Neuronal stem cell (in vitro differentiated cells): ENCODE results near the gene NCAM2.

Source experiments
- DNase-seq: peaks from one replicate; pipeline ENCODE4 v3.0.0-alpha.2; 2013; ENCODE audit warnings: low spot score
- H2AFZ ChIP-seq: one replicate; pipeline ENCODE4 v1.6.1; 2013; ENCODE audit warnings: mild to moderate bottlenecking, low read length, inconsistent platforms
- H2AK5ac ChIP-seq: 2 replicates; pipeline ENCODE4 v1.6.1; 2013; ENCODE audit warnings: low read depth, mild to moderate bottlenecking, inconsistent platforms, low read length, moderate library complexity, mixed read lengths
- H2BK120ac ChIP-seq: 2 replicates; pipeline ENCODE4 v1.6.1; 2013; ENCODE audit warnings: low read depth, mild to moderate bottlenecking, inconsistent platforms, low read length, moderate library complexity, mixed read lengths
- H2BK12ac ChIP-seq: one replicate; pipeline ENCODE4 v1.6.1; 2013; ENCODE audit warnings: low read length, inconsistent platforms
- H2BK15ac ChIP-seq: 2 replicates; pipeline ENCODE4 v1.6.1; 2013; ENCODE audit warnings: mild to moderate bottlenecking, low read length, inconsistent platforms, mixed read lengths
- H2BK5ac ChIP-seq: one replicate; pipeline ENCODE4 v1.6.1; 2013; ENCODE audit warnings: inconsistent platforms, mild to moderate bottlenecking, low read length, moderate library complexity
- H3K14ac ChIP-seq: one replicate; pipeline ENCODE4 v1.6.1; 2013; ENCODE audit warnings: low read length, inconsistent platforms
- H3K18ac ChIP-seq: 2 replicates; pipeline ENCODE4 v1.6.1; 2013; ENCODE audit warnings: low read length, inconsistent platforms
- H3K23ac ChIP-seq: 2 replicates; pipeline ENCODE4 v1.6.1; 2013; ENCODE audit warnings: low read depth, mild to moderate bottlenecking, mixed read lengths, low read length, inconsistent platforms; ENCODE audit not compliant: poor library complexity
- H3K27ac ChIP-seq: replicated peaks from 3 replicates; pipeline ENCODE4 v1.5.1; 2013; ENCODE audit warnings: low read length, inconsistent platforms
- H3K27me3 ChIP-seq, 3 experiments: 2 replicates each; pipeline ENCODE4 v1.6.1; 2013; ENCODE audit warnings: low read length in 3 of 3, mild to moderate bottlenecking in 2 of 3, inconsistent platforms in 1 of 3, low read depth in 1 of 3, mixed read lengths in 1 of 3, moderate library complexity in 1 of 3; ENCODE audit not compliant: control insufficient read depth in 3 of 3, insufficient read depth in 3 of 3
- H3K36me3 ChIP-seq, 2 donors: replicated peaks in 1 of 2; 2 replicates each; pipeline ENCODE4 v1.6.1; 2013; ENCODE audit warnings: low read length in 2 of 2; ENCODE audit not compliant: control insufficient read depth in 2 of 2, insufficient read depth in 2 of 2
- H3K4ac ChIP-seq: 2 replicates; pipeline ENCODE4 v1.6.1; 2013; ENCODE audit warnings: inconsistent platforms, mild to moderate bottlenecking, low read length, moderate library complexity
- H3K4me1 ChIP-seq, 2 donors: 1 replicate in 1 of 2; 2 replicates in 1 of 2; pipeline ENCODE4 v1.6.1; 2013; ENCODE audit warnings: low read length in 2 of 2, low read depth in 1 of 2; ENCODE audit not compliant: control insufficient read depth in 2 of 2, insufficient read depth in 1 of 2
- H3K4me2 ChIP-seq: one replicate; pipeline ENCODE4 v1.6.1; 2013; ENCODE audit warnings: mild to moderate bottlenecking, low read length, inconsistent platforms; ENCODE audit not compliant: insufficient read depth, poor library complexity, severe bottlenecking
- H3K4me3 ChIP-seq, 2 donors: 2 replicates each; pipeline ENCODE4 v1.5.1; 2013; ENCODE audit warnings: low read length in 2 of 2, mild to moderate bottlenecking in 2 of 2, inconsistent platforms in 1 of 2, moderate library complexity in 1 of 2
- H3K79me1 ChIP-seq: one replicate; pipeline ENCODE4 v1.6.1; 2013; ENCODE audit warnings: low read depth, mild to moderate bottlenecking, inconsistent platforms, low read length, moderate library complexity
- H3K9ac ChIP-seq: one replicate; pipeline ENCODE4 v1.6.1; 2013; ENCODE audit warnings: mild to moderate bottlenecking, low read depth, low read length, inconsistent platforms; ENCODE audit not compliant: poor library complexity
- H3K9me3 ChIP-seq, 2 donors: replicated peaks in 1 of 2; 2 replicates each; pipeline versions ENCODE3 to v1.6.1; 2013; ENCODE audit warnings: low read length in 2 of 2, mild to moderate bottlenecking in 2 of 2, inconsistent platforms in 1 of 2, low read depth in 1 of 2, mixed read lengths in 1 of 2, moderate library complexity in 1 of 2; ENCODE audit not compliant: control insufficient read depth in 2 of 2, insufficient read depth in 1 of 2
- H4K8ac ChIP-seq: one replicate; pipeline ENCODE4 v1.6.1; 2013; ENCODE audit warnings: low read depth, mild to moderate bottlenecking, inconsistent platforms, low read length, moderate library complexity
- H4K91ac ChIP-seq: one replicate; pipeline ENCODE4 v1.6.1; 2013; ENCODE audit warnings: low read length, low read depth, mild to moderate bottlenecking, inconsistent platforms; ENCODE audit not compliant: poor library complexity
- WGBS, 2 donors: extraction: QIAGEN DNeasy Blood & Tissue Kit; methylation state at CpG; one replicate each; pipeline ENCODE4 v1.1.7; 2013; ENCODE audit warnings: missing lambda C conversion rate in 2 of 2, mixed read lengths in 1 of 2; ENCODE audit not compliant: insufficient read length in 2 of 2, insufficient replicate concordance in 1 of 2; ENCODE audit errors: extremely low coverage in 2 of 2; 5-methylcytosine and 5-hydroxymethylcytosine counted together

Gene NCAM2

GRCh38 chr21:21387916-21388315, 389.7 kb downstream of the NCAM2 start:
- no peaks in the 10 kb centered on the region for H3K4me1 ChIP-seq
- DNase-seq = no peak
- H2BK12ac ChIP-seq = no peak overlapping the region
- H3K23ac ChIP-seq = no peak overlapping the region
- H3K4ac ChIP-seq = no peak overlapping the region
- no peak overlapping the region for H3K9ac ChIP-seq
- H3K27ac ChIP-seq = no peak overlapping the region
- no peak overlapping the region for H3K14ac ChIP-seq
- H4K91ac ChIP-seq = no peak overlapping the region
- no peak overlapping the region for H3K18ac ChIP-seq
- H2AFZ ChIP-seq = no peak overlapping the region
- no peak overlapping the region for H2BK5ac ChIP-seq
- H3K36me3 ChIP-seq = no peaks in the 10 kb centered on the region
- no peaks in the 10 kb centered on the region for H3K27me3 ChIP-seq
- H3K4me3 ChIP-seq = no peak overlapping the region
- WGBS, 2 donors = no CpG with 5 or more reads among the region's 3 CpGs
- no peaks in the 10 kb centered on the region for H3K79me1 ChIP-seq
- no peak overlapping the region for H2AK5ac ChIP-seq
- H3K9me3 ChIP-seq = peaks cover 0 to 3% of the 10 kb centered on the region in 2 donors
- no peak overlapping the region for H3K4me2 ChIP-seq
- H4K8ac ChIP-seq = no peak overlapping the region
- no peak overlapping the region for H2BK15ac ChIP-seq
- H2BK120ac ChIP-seq = no peak overlapping the region

GRCh38 chr21:21394064-21394463, 395.9 kb downstream of the NCAM2 start:
- Histone ChIP-seq H3K27me3 (no peaks in the 10 kb centered on the region), H2BK120ac (no peak overlapping the region), H3K27ac (no peak overlapping the region), H3K36me3 (no peaks in the 10 kb centered on the region), H3K4ac (no peak overlapping the region), H2AFZ (no peak overlapping the region), H3K4me1 (no peaks in the 10 kb centered on the region), H4K91ac (no peak overlapping the region), H3K23ac (no peak overlapping the region), H3K9ac (no peak overlapping the region), H3K14ac (no peak overlapping the region), H4K8ac (no peak overlapping the region), H3K9me3 (peaks cover 14 to 20% of the 10 kb centered on the region in 2 donors), H3K4me3 (no peak overlapping the region), H3K4me2 (no peak overlapping the region), H2BK12ac (no peak overlapping the region), H2AK5ac (no peak overlapping the region), H3K79me1 (no peaks in the 10 kb centered on the region), H2BK5ac (no peak overlapping the region), H2BK15ac (no peak overlapping the region), H3K18ac (no peak overlapping the region)
- DNase-seq = no peak

GRCh38 chr21:21396424-21396823, 398.2 kb downstream of the NCAM2 start:
- no peak overlapping the region for H3K27ac ChIP-seq
- H4K8ac ChIP-seq = no peak overlapping the region
- H3K4me3 ChIP-seq = no peak overlapping the region
- no peak overlapping the region for H3K4ac ChIP-seq
- no peak overlapping the region for H2BK15ac ChIP-seq
- H4K91ac ChIP-seq = no peak overlapping the region
- H2AK5ac ChIP-seq = no peak overlapping the region
- H3K23ac ChIP-seq = no peak overlapping the region
- no peak overlapping the region for H2BK5ac ChIP-seq
- no peak overlapping the region for H3K4me2 ChIP-seq
- H2BK120ac ChIP-seq = no peak overlapping the region
- no peak for DNase-seq
- no CpG with 5 or more reads among the region's 4 CpGs for WGBS, 2 donors
- H3K9ac ChIP-seq = peak overlapping the region; percentile 4
- H3K14ac ChIP-seq = no peak overlapping the region
- H2BK12ac ChIP-seq = no peak overlapping the region
- H3K18ac ChIP-seq = no peak overlapping the region
- no peaks in the 10 kb centered on the region for H3K79me1 ChIP-seq
- H3K27me3 ChIP-seq = no peaks in the 10 kb centered on the region
- H3K4me1 ChIP-seq = no peaks in the 10 kb centered on the region
- H3K9me3 ChIP-seq = peaks cover 14 to 18% of the 10 kb centered on the region in 2 donors
- no peaks in the 10 kb centered on the region for H3K36me3 ChIP-seq
- H2AFZ ChIP-seq = no peak overlapping the region

GRCh38 chr21:21397464-21397863, 399.3 kb downstream of the NCAM2 start:
- H3K23ac ChIP-seq = no peak overlapping the region
- H3K18ac ChIP-seq = peak overlapping the region; percentile 13
- no peaks in the 10 kb centered on the region for H3K36me3 ChIP-seq
- no peak overlapping the region for H3K14ac ChIP-seq
- no peaks in the 10 kb centered on the region for H3K4me1 ChIP-seq
- no peak for DNase-seq
- H3K9ac ChIP-seq = no peak overlapping the region
- peaks cover 14 to 18% of the 10 kb centered on the region in 2 donors for H3K9me3 ChIP-seq
- peak overlapping the region in 1 of 2 donors; percentile 53 for H3K4me3 ChIP-seq
- no peaks in the 10 kb centered on the region for H3K27me3 ChIP-seq
- no peak overlapping the region for H2BK5ac ChIP-seq
- H2BK12ac ChIP-seq = no peak overlapping the region
- H4K91ac ChIP-seq = no peak overlapping the region
- no peak overlapping the region for H3K4me2 ChIP-seq
- H2BK15ac ChIP-seq = no peak overlapping the region
- H2AFZ ChIP-seq = no peak overlapping the region
- no peak overlapping the region for H4K8ac ChIP-seq
- no CpG with 5 or more reads among the region's 7 CpGs for WGBS, 2 donors
- H2BK120ac ChIP-seq = no peak overlapping the region
- H3K27ac ChIP-seq = no peak overlapping the region
- no peak overlapping the region for H2AK5ac ChIP-seq
- no peaks in the 10 kb centered on the region for H3K79me1 ChIP-seq
- H3K4ac ChIP-seq = no peak overlapping the region
